Activated CD8-positive, alpha-beta memory T cell treated with anti-CD3 and anti-CD28 coated beads, Interleukin-2, amount 50 U/mL, for 48 hours (primary cell): ENCODE results near the gene EFEMP1.

Source experiments
- DNase-seq: peaks from one replicate; pipeline ENCODE4 v3.0.0-alpha.2; 2020

EFEMP1 gene

GRCh38 chr2:55894720-55895119 is 28.9 kb downstream of the EFEMP1 start:
- DNase-seq: no peak

GRCh38 chr2:55891671-55892094 is 31.9 kb downstream of the EFEMP1 start:
- no peak for DNase-seq

GRCh38 chr2:55888936-55889335 is 34.6 kb downstream of the EFEMP1 start:
- no peak for DNase-seq

GRCh38 chr2:55887901-55888624 is 35.5 kb downstream of the EFEMP1 start:
- no peak for DNase-seq

GRCh38 chr2:55887351-55887750 is 36.2 kb downstream of the EFEMP1 start:
- DNase-seq: no peak

GRCh38 chr2:55885944-55886281 is 37.7 kb downstream of the EFEMP1 start:
- no peak for DNase-seq

- no peak for DNase-seq
Observed at GRCh38 chr2:55885127-55885943, 38.2 kb downstream of the EFEMP1 start.

- no peak for DNase-seq
Observed at GRCh38 chr2:55883829-55884228, 39.8 kb downstream of the EFEMP1 start.

- no peak for DNase-seq
Observed at GRCh38 chr2:55883357-55883756, 40.2 kb downstream of the EFEMP1 start.

- DNase-seq: no peak
Observed at GRCh38 chr2:55882954-55883353, 40.6 kb downstream of the EFEMP1 start.

GRCh38 chr2:55880416-55881143 is 43.0 kb downstream of the EFEMP1 start:
- DNase-seq: no peak

GRCh38 chr2:55879976-55880375 is 43.6 kb downstream of the EFEMP1 start:
- no peak for DNase-seq

- no peak for DNase-seq
Observed at GRCh38 chr2:55877087-55877436, 46.5 kb downstream of the EFEMP1 start.

GRCh38 chr2:55876429-55877086 is 47.0 kb downstream of the EFEMP1 start:
- DNase-seq: no peak

- no peak for DNase-seq
Observed at GRCh38 chr2:55875434-55876135, 48.0 kb downstream of the EFEMP1 start.

- DNase-seq: no peak
Observed at GRCh38 chr2:55874338-55874737, 49.2 kb downstream of the EFEMP1 start.

- no peak for DNase-seq
Observed at GRCh38 chr2:55871637-55872036, 51.9 kb downstream of the EFEMP1 start.

- no peak for DNase-seq
Observed at GRCh38 chr2:55869637-55870325, 53.8 kb downstream of the EFEMP1 start.

GRCh38 chr2:55865096-55865835 is 58.3 kb downstream of the EFEMP1 start:
- no peak for DNase-seq

- no peak for DNase-seq
Observed at GRCh38 chr2:55864351-55865084, 59.1 kb downstream of the EFEMP1 start.
